Caco-2 (cell line): ENCODE results near the gene OR52N5. TPM values are rescaled to one million over a fixed set of nuclear protein-coding genes. Genes with fewer than 3 reads are reported as not detected.
A peak's percentile ranks its signal among the peaks of the same experiment; 100 is the strongest.

Experiments used
- BruUV-seq: library from RNA; stranded (reverse); fragments of 400-500 nt; replicated peaks from 2 replicates; lab custom pipeline; 2021; lab: Mats Ljungman, UMichigan
- CTCF ChIA-PET: fragments of 300-600 bp; sonication (Branson Sonifier 250); formaldehyde crosslinking; loops from one replicate; lab custom pipeline; 2022; ENCODE audit warnings: antibody characterized with exemption; lab: Charles Lee
- POLR2A ChIA-PET: fragments of 300-600 bp; sonication (Branson Sonifier 250); formaldehyde crosslinking; loops from one replicate; lab custom pipeline; 2022; ENCODE audit warnings: antibody characterized with exemption; lab: Charles Lee
- DNase-seq, 2 experiments: peaks; one replicate each; pipeline versions ENCODE4 v3.0.0 to v3.0.0-alpha.2; 2020 to 2022
- H3K27me3 ChIP-seq: replicated peaks from 2 replicates; pipeline ENCODE4 v1.6.0; 2011; ENCODE audit warnings: low read length; ENCODE audit not compliant: control insufficient read depth, insufficient read depth
- H3K36me3 ChIP-seq: 2 replicates; pipeline ENCODE4 v1.5.1; 2011; ENCODE audit warnings: low read length; ENCODE audit not compliant: control insufficient read depth, insufficient read depth
- H3K4me1 ChIP-seq: fragments of 250-450 bp; sonication (Bioruptor Pico); 2 replicates; pipeline ENCODE4 v1.5.1; 2020; ENCODE audit warnings: mild to moderate bottlenecking
- H3K4me3 ChIP-seq: 2 replicates; pipeline ENCODE4 v1.5.1; 2011; ENCODE audit warnings: low read depth, mild to moderate bottlenecking, control low read depth, low read length
- H3K9me3 ChIP-seq: fragments of 250-450 bp; sonication (Bioruptor Pico); 2 replicates; pipeline ENCODE4 v1.5.1; 2020; ENCODE audit warnings: mild to moderate bottlenecking, moderate library complexity
- H3K27ac Mint-ChIP-seq: one replicate; pipeline ENCODE4 v1.8.0; 2022; ENCODE audit warnings: mixed read lengths; ENCODE audit not compliant: unreplicated experiment
- H3K27me3 Mint-ChIP-seq: one replicate; pipeline ENCODE4 v1.8.0; 2022; ENCODE audit warnings: mixed read lengths; ENCODE audit not compliant: insufficient read depth, unreplicated experiment
- H3K36me3 Mint-ChIP-seq: one replicate; pipeline ENCODE4 v1.8.0; 2022; ENCODE audit warnings: mild to moderate bottlenecking, mixed read lengths; ENCODE audit not compliant: insufficient read depth, unreplicated experiment
- H3K4me1 Mint-ChIP-seq: one replicate; pipeline ENCODE4 v1.8.0; 2022; ENCODE audit warnings: low read depth, mixed read lengths; ENCODE audit not compliant: unreplicated experiment
- H3K4me3 Mint-ChIP-seq: one replicate; pipeline ENCODE4 v1.8.0; 2022; ENCODE audit warnings: mild to moderate bottlenecking, moderate library complexity, mixed read lengths; ENCODE audit not compliant: unreplicated experiment
- H3K9me3 Mint-ChIP-seq: one replicate; pipeline ENCODE4 v1.8.0; 2022; ENCODE audit warnings: mixed read lengths; ENCODE audit not compliant: unreplicated experiment
- CTCF ChIP-seq, 2 experiments: fragments of 200-600 bp in 1 of 2; IDR thresholded peaks; 1 replicate in 1 of 2; 2 replicates in 1 of 2; pipeline versions ENCODE4 v1.5.1 to v1.8.0; 2011 to 2022; ENCODE audit warnings: antibody characterized with exemption in 1 of 2, control low read depth in 1 of 2, inconsistent platforms in 1 of 2, low read depth in 1 of 2, low read length in 1 of 2, mild to moderate bottlenecking in 1 of 2, moderate library complexity in 1 of 2; ENCODE audit not compliant: insufficient read depth in 1 of 2, severe bottlenecking in 1 of 2, unreplicated experiment in 1 of 2
- intact Hi-C: fragments of 100-400 bp; cut with micrococcal nuclease; formaldehyde crosslinking; loops from one replicate; pipeline ENCODE4 v1.10.0; 2022; ENCODE audit not compliant: unreplicated experiment
- total RNA-seq: library from RNA; stranded (reverse); gene quantifications from 2 replicates; pipeline ENCODE4 v1.2.3, GENCODE V29; 2022

OR52N5 gene
- total RNA-seq, 1 experiment from 2014 or later: not detected

- no peaks in the 10 kb centered on the region for H3K9me3 ChIP-seq
- Mint-ChIP-seq H3K27ac (no peak overlapping the region), H3K27me3 (peaks cover 3% of the 10 kb centered on the region), H3K36me3 (no peaks in the 10 kb centered on the region), H3K9me3 (no peaks in the 10 kb centered on the region), H3K4me3 (no peak overlapping the region), H3K4me1 (no peaks in the 10 kb centered on the region)
- intact Hi-C loops: no loop called here
- H3K27me3 ChIP-seq: no peaks in the 10 kb centered on the region; the same call in 1 of the 2 replicates
- ChIA-PET POLR2A (no interaction called here), CTCF (no interaction called here)
- H3K4me1 ChIP-seq: peaks cover 4% of the 10 kb centered on the region; the same call in 1 of the 2 replicates
- H3K36me3 ChIP-seq: no peaks in the 10 kb centered on the region
- BruUV-seq: no TSS peak
- no peak for TF ChIP-seq CTCF (IDR thresholded peaks at IDR 0.05; ENCODE audit: insufficient read depth in 1 of 2, low read depth in 1 of 2, low read length in 1 of 2, severe bottlenecking in 1 of 2, unreplicated experiment in 1 of 2)
- DNase-seq: no peak
- H3K4me3 ChIP-seq: no peak overlapping the region
Observed at GRCh38 chr11:5815534-5815933, 32.4 kb upstream of the OR52N5 start.

- BruUV-seq: no TSS peak
- Histone ChIP-seq H3K27me3 (no peaks in the 10 kb centered on the region), H3K9me3 (no peaks in the 10 kb centered on the region), H3K4me1 (no peaks in the 10 kb centered on the region; the same call in 1 of the 2 replicates), H3K36me3 (no peaks in the 10 kb centered on the region), H3K4me3 (no peak overlapping the region)
- intact Hi-C loops: no loop called here
- TF ChIP-seq CTCF (IDR thresholded peaks at IDR 0.05; ENCODE audit: insufficient read depth in 1 of 2, low read depth in 1 of 2, low read length in 1 of 2, severe bottlenecking in 1 of 2, unreplicated experiment in 1 of 2): no peak
- no peak overlapping the region for H3K4me3 Mint-ChIP-seq
- no peak for DNase-seq
- no peaks in the 10 kb centered on the region for H3K36me3 Mint-ChIP-seq
- no peaks in the 10 kb centered on the region for H3K9me3 Mint-ChIP-seq
- ChIA-PET POLR2A (no interaction called here), CTCF (interaction anchor here (1.4 kb wide), 1 partner anchor 126 kb away, joined by 5 read pairs; the partner anchor contains the start of gene TRIM5)
- no peak overlapping the region for H3K27ac Mint-ChIP-seq
- peaks cover 6% of the 10 kb centered on the region for H3K4me1 Mint-ChIP-seq
- peaks cover 12% of the 10 kb centered on the region for H3K27me3 Mint-ChIP-seq
Observed at GRCh38 chr11:5809905-5810795, 27.0 kb upstream of the OR52N5 start.

GRCh38 chr11:5809122-5809519 lies 26.0 kb upstream of the OR52N5 start:
- Mint-ChIP-seq H3K27ac (no peak overlapping the region), H3K27me3 (peaks cover 14% of the 10 kb centered on the region), H3K36me3 (no peaks in the 10 kb centered on the region), H3K4me3 (peak overlapping the region; percentile 61), H3K9me3 (peaks cover 5% of the 10 kb centered on the region), H3K4me1 (peaks cover 6% of the 10 kb centered on the region)
- Histone ChIP-seq H3K4me3 (peak overlapping the region; percentile 26), H3K9me3 (no peaks in the 10 kb centered on the region), H3K27me3 (no peaks in the 10 kb centered on the region), H3K36me3 (no peaks in the 10 kb centered on the region), H3K4me1 (no peaks in the 10 kb centered on the region; the same call in 1 of the 2 replicates)
- TF ChIP-seq CTCF (IDR thresholded peaks at IDR 0.05; ENCODE audit: insufficient read depth in 1 of 2, low read depth in 1 of 2, low read length in 1 of 2, severe bottlenecking in 1 of 2, unreplicated experiment in 1 of 2): no peak
- DNase-seq: no peak
- ChIA-PET CTCF (interaction anchor here (1.4 kb wide), 1 partner anchor 125 kb away, joined by 5 read pairs; the partner anchor contains the start of gene TRIM5), POLR2A (no interaction called here)
- intact Hi-C loops: no loop called here
- no TSS peak for BruUV-seq
